DMS 273 (cell line): ENCODE measurements around the gene GRIK1.

Experiments
- DNase-seq: peaks from one replicate; lab custom pipeline; 2025; ENCODE audit not compliant: unreplicated experiment; lab: John Stamatoyannopoulos, UW

The GRIK1 gene

DNA sequence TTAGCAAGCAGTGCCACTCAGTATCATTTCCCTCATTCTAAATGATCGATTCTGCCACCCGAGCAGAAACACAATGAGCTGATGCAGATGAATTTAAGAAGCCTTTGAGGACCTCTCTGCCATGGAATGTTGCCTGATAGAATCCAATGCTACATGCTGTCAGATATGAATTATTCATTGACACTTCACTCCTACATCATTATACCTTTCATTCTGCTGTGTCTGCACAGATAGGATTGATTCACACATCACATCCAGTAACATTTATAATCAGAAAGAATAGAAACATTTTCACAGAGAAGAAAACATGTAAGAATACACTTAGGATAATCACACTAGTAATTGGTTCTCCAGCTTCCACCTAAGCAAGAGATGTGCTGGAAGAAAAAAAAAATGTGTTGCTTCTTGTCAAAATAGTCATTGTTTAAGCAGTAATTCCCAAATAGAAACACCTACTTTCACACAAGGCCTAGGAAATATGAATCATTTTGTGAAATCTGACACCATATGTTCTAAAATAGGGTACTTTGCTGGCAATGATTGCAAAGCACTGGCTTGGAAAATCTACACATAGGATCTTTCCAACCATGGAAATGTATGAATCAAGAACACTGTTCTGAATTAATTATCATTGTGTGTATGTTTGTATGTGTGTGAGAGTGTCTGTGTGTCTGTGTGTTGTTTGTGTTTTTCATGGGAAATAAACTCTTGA lies 110.1 kb downstream of the GRIK1 start:
- no peak for DNase-seq

DNA sequence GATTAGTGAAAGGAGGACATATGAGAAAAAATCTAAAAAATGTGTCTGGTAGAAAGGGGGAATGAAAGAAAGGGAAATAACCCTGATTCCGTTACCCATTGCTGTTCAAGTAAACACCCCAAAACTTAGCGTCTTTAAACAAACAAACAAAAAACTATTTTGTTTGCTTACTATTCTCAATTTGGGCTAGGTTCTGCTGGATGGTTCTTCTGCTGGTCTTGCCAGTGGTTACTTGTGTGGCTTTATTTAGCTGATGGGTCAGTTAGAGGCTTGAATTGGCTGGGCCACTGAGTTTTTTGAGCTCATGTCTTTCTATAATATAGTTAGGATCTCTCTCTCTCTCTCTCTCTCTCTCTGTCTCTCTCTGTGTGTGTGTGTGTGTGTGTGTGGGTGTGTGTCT lies 112.1 kb downstream of the GRIK1 start:
- DNase-seq = no peak

DNA sequence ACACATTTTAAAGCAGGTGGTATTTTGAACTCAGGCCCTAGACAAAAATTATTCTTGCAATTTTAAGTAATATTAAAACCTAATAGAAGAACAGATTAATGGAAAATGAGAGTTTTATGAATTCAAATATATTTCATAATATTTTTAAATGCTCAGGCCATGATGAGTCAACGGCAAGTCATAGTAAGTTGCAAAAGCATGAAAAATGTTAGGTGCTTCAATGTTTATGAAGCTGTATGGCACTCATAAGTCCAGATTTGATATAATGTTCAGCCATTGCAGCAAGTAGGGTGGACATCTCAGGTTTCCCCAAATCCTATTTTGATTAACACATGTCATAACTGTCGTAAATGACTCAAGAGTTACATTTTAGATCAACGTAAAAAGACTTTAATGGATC lies 112.6 kb downstream of the GRIK1 start:
- no peak for DNase-seq

DNA sequence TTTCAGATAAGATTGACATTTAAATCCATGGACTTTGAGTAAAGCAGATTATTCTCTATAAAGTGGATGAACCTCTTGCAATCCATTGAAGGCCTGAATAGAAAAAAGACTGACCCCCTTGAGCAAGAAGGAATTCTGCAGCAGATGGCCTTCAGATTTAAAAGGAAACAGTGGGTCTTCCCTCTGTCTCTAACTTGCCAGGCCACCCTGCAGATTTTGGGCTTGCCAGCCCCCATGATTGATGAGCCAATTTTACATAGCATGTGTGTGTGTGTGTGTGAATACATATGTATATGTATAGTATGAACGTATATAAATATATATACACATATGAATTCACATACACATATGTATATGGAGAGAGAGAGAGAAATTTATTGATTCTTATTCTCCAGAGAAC lies 113.4 kb downstream of the GRIK1 start:
- no peak for DNase-seq

DNA sequence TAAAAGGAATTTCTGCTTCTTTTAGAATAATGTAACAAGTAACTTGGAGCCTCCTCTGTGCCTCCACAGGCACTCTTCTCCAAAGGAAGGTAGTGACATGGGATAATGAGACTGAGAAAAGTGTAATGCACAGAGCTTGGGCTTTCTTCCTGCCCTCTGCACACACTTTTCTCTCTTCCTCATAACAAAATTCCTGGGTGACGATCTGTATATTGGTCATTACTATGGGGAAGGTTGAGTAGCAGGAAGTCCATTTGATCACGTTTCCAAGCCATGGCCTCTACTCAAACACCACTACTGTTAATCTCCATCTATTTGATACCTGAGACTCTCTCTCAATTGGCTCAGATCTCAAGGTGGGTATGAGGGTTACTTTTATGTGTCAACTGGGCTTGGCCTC lies 113.9 kb downstream of the GRIK1 start:
- no peak for DNase-seq

DNA sequence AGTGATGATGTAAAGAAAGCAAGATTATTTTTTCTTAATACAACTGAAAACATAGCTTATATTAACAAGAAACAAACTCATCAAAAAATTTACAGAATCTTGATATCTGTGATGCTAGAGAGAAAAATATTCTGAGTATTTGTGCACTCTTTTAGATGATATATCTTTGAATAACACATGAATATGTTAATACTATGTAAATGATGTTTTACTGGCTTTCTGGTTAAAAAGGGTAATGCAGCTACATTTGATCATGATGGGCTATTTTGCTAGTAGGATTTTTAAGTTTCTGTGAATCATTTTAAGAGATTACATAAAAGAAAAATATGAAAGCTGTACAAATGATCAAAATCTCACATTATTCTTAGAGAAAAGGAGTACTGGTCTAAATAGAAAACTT lies 114.5 kb downstream of the GRIK1 start:
- no peak for DNase-seq

DNA sequence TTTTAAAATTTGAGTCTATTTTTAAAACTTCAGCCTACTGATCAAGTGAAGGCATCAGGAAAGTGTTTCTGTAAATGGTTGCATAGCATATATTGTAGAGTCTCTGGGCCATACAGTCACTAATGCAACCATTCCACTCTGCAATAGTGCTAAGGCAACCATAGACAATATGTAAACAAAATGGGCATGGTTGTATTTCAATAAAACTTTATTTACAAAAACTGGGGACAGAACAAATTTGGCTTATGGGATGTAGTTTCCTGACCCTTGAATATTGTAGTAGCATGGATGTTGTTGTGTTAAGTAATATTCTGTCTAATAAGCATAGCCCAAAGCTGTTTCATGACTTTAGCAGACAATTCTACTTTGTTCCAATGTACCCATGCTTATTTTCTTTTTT lies 117.7 kb downstream of the GRIK1 start:
- no peak for DNase-seq

DNA sequence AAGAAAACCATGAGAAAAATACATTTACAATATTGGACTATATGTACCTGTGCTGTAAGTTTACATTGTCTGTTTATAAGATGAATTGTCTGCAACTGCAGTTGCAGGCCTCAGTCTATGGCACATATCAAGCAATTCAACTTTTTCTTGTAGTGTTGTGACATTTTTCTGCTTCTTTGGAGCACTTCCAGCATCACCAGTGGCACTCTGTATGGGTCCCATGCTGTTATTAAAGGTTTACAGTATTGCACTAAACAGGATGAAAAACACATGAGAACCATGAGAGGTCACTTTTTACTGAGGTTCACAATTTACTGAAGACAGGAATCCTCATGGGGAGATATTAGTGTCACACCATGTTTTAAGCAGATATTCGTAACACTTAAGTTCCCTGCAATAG lies 118.6 kb downstream of the GRIK1 start:
- DNase-seq = no peak

DNA sequence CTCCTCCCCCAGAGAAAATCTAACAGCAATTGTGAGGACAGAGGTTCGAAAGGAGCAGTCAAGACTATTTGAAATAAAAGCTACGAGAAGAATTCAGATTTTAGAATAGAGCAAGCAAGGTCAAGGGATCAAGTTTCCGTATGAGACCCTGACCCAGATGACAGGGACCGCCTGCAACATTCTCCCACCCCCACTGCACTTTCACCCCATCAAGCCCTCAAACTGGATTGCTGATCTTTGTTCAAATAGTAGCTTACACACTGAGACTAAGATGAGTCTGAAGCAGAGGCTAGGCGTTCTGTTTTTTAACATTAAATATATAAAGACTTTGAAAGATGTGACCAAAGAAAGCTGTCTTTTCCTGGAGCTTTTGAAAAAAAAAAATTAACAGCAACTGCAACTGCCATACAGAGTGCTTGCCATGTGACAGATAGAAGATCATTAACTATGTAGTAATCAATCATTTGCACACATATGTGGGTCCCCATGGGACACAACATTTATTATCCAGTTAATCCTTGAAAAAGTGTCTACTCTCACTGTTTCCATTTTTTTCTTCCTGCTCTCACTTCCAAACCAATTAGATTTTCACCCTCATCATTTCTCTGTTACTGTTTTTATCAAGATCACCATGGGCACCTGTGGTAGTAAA lies 120.0 kb downstream of the GRIK1 start:
- no peak for DNase-seq

DNA sequence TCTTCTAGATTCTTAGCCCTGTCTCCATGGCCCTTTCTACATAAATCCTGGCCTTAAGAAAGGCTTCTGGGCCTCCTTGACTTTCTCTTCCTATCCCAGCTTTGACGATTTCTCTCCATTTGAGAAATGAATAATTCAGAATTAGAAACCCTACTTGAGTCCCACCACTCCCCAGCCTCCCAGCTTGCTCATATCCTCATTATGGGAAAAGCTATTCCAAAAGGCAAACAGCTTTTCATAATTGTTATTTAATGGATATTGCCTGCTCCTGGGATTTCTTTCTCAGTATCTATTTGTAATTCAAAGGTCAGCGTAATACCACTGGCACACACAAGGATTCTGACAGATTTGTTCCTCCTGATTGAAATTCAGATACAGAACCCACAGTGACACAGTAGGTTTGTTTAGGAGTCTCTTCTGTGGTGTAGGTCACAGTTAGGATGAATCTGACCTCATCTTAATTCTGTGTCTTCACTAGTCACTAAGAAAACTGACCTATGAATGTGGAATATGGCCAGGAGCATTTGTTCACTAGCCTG lies 121.3 kb downstream of the GRIK1 start:
- no peak for DNase-seq

DNA sequence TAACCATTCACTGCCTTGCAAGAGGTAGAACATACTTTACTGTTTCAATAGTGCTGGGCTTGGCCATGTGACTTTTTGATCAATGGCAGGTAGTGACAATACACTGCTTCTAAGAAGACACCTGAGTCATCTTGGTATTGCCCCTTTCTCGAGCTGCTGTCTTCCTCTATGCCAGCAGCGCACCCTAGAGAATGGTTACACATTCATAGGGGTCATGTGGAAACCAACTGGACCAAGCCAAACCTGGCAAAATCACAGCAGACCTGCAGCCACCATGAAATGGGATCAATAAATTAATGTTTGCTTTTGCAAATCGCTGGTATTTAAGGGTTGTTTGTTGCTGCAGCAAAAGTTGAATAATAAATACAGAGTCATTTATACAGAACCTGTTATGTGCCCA lies 122.3 kb downstream of the GRIK1 start:
- DNase-seq = no peak

DNA sequence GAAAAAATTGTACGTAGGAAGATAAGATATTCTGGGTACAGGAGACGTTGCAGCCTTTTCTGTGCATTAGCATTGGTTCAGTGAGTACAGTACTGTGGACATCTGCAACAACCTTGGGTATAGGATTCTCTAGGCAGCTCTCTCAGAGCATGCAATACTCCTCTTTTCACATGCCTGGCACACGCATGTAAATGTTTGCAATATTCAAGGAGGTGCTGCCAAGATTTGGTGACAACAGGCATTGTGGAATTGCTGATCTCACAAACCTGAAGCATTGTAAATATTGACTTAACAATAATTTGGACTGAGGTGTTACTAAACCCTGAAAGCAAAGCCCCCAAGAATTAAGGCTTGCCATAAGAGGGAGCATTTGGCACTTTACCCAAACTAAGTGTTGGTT lies 126.8 kb downstream of the GRIK1 start:
- no peak for DNase-seq

DNA sequence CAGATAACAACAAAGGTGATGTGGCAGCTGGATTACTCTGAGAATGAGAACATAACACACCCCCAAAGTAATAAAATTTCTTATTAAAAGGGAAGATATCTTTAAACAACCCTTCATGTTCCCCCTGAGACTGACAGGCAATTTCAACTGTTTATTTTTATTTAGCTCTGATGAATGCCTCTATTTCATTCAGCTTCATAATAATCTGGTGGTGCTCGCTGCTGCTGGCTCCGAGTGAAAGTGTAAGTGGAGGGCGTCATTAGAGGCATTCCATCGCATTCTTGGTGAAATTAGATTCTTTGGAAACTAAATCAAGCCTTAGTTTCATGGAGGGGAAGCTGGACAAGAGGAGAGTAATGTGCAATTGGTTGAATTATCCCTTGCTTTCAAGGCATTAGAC lies 128.9 kb downstream of the GRIK1 start:
- DNase-seq = no peak

DNA sequence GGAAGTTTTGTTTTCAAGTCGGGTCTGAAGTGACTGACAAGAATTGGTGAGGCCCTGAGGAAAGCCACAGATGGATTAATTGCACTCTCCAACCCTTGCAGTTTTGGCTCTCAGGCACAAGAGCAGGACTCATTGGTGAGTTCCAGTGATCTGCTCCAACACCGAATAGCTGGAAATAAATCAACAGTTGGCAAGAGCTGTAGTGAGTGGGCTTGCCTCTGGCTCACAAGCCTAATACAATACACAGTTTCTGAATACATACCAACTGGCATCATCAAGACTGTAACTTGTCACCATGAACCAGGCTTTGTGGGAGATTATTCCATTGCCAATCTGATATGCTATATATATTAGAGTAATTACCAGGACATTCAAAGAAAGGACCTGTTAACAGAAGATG lies 131.6 kb downstream of the GRIK1 start:
- DNase-seq = no peak

DNA sequence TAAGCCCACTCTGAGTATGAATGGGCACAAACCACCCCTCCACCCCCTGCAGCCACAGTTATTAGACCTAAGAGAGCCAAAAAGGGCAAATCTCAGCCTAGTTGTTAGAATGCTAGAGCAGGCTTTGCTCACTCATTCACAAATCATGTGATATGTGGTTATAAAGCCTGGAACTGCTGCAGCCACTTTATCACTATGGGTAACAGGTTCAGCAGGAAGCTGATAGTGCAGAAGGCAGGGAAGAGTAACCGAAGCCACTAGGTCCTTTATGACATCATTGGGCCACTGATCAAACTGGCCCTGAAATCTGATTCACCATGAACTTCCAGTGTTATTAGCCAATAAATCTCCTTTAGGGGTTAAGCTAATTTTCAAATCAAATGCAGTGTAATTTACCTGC lies 134.7 kb downstream of the GRIK1 start:
- DNase-seq = no peak

DNA sequence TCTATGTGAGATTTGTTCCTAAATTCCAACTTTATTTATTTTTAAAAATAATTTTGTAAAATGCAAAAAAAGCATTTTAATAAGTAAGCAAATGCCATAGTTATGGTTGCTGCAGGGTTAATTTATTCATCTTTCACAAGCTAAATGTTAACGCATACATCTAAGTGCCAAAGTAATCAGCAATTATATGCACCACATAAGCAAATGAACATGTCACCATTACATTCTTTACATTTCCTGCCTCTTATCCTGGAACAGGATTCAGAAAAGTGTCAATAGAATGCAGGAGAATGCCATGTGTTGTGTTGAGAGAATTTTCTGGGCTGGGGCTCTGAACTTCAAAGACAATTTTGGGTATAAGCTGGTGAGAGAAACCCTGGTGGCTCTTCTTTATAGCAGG lies 136.6 kb downstream of the GRIK1 start:
- DNase-seq = no peak

DNA sequence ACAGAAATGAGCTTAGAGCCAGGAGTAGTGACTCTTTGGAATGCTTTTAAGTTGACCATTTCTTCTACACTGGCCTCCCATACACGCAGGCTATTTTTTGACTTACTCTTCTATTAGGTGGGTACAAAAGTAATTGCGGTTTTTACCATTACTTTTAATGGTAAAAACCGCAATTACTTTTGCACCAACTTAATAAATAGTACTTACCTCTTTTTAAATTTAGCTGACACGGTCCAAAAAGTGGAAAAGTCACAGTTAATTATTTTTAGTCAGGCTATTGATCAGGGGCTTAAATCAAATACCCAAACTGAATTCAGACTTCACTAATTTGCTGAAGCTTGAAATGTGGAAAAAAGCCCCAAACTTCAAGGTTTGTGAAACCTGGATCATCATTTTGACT lies 138.7 kb downstream of the GRIK1 start:
- DNase-seq = no peak

DNA sequence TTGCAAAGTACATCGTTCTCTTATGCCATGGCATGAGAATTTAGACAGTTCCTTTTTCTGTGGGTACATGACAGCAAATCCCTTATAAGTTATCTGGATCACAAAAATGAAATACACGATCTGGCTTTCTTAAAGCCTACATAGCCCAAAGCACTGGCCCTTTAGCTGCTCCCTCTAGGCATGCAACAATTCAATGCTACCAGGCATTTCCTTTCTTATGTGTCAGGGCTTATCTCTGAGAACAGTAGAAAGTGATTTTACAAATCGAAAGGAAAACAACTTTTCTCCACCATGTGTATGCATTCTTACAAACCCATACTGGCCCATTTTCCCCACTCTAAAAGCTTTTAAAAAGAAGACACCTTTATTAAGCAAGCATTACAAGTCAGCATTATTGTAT lies 139.7 kb downstream of the GRIK1 start:
- no peak for DNase-seq

DNA sequence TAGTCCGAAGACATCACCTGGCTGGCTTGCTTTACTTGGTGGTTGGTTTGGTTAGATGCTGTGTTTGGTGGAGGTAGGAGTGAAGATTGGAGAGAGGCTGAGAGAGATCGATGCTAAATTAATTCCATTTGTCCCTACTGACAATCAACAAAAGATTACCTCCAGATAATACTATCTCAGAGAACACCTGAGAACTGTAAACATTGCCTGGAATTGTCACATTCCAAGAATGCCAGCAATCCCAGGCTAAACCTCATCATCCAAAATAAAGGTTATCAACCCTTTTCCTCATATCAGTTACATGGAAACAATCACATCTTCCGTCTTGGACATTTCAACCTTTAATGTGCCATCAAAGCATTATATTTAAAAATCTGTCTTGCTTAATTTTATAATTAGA lies 141.0 kb downstream of the GRIK1 start:
- DNase-seq = no peak

DNA sequence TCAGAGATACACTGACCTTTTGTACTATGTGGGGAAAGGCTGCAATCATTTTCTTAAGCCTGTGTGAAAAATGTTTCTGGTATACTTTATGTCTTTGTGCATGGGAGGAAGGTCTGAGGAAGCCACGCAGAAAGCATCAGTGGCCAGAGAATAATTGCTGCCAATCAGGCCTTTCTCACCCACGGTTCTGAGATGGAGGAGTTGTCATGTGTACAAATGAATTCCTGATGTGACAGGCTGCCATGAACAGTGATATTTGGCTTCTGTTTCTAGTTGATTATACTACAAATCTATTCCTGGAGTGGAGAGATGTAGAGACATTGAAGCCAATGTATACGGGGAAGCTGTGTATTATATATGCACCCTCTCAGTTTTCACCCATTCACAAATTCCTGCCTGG lies 142.6 kb downstream of the GRIK1 start:
- DNase-seq = no peak

DNA sequence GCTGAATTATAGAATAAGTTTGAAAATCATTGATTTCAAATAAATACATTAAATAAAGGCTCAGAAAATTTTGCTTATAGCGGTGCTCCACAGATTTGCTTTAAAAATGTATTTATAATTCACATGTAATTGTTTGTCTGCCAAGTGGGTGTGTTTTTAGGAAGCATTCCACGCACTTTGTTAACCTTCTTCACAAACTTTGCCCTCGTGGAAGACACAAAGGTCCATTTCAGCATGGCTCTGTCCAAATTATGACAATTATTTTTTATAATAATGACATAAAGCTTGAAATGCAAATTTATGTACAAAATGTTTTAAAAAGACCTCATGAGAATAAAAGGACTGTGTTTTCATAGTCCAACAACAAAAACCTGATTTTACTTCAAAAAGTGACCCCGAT lies 146.1 kb downstream of the GRIK1 start:
- DNase-seq = no peak

DNA sequence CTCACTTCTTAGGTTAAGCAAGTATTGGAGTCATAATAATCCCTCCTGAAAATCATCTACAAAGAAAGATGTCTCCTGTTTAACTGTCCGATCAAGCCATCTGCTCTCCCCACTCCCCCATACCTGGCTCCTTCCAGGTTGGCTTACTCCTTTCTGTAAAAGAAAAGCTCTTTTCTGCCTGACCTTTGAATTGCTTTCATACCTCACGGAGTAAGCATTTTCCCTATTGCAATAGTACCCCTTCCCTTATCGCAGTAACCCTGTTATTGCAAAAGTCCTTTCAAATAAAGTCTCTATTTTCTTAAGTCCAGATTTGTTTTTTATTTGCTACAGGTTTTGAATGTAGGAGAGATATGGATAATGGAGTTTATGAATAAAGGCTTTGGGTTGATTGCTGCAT lies 150.4 kb downstream of the GRIK1 start:
- DNase-seq = no peak

DNA sequence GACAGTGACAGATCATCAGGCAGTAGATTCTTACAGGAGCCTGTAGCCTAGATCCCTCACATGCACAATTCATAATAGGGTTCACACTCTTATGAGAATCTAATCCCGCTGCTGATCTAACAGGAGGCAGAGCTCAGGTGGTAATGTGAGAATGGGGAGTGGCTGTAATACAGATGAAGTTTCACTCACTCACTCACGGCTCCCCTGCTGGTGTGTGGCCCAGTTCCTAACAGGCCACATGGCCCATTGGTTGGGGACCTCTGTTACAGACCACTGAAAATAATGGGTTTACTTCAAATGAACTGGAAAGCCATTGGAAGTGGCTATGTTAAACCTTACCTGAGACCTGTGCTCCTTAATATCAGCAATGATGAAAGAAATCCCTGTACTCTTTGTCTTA lies 151.0 kb downstream of the GRIK1 start:
- DNase-seq = no peak
